ENCODE measurements around the gene APBB2. TPM values are rescaled to one million over a fixed set of nuclear protein-coding genes. Genes with fewer than 3 reads are reported as not detected.

APBB2 gene
- total RNA-seq (2022) (80.7 and 88.6 TPM in 2 replicates), Bru-seq, nascent RNA (percentile 93 among the genes with signal in this experiment), BruChase-seq, experiment 1, labeled RNA remaining after a 2-hour chase (percentile 87 among the genes with signal in this experiment), BruChase-seq, experiment 2, labeled RNA remaining after a 6-hour chase (percentile 83 among the genes with signal in this experiment)
- long read RNA-seq, full-length matches to known transcripts: 7 of 41 reads
- long read RNA-seq, partial matches to known transcripts: 8 of 41 reads
- long read RNA-seq, other reads (novel, unspliced or antisense): 26 of 41 reads

- Histone ChIP-seq H3K4me1 (peaks cover 27% of the 10 kb centered on the region), H3K4me3 (ENCODE audit: low read depth, low read length) (peak within 1 kb of the TSS; percentile 91), H3K9me3 (no peaks in the 10 kb centered on the region), H3K27me3 (replicated peaks; ENCODE audit: control insufficient read depth, insufficient read depth, low read length) (no peaks in the 10 kb centered on the region), H3K36me3 (ENCODE audit: control insufficient read depth, insufficient read depth, low read length) (no peaks in the 10 kb centered on the region)
- Mint-ChIP-seq H3K27ac (ENCODE audit: unreplicated experiment) (peak within 1 kb of the TSS; percentile 93), H3K36me3 (ENCODE audit: insufficient read depth, unreplicated experiment) (peaks cover 23% of the 10 kb centered on the region), H3K4me1 (ENCODE audit: low read depth, unreplicated experiment) (peaks cover 9% of the 10 kb centered on the region), H3K4me3 (ENCODE audit: unreplicated experiment) (peak within 1 kb of the TSS; percentile 99), H3K9me3 (ENCODE audit: unreplicated experiment) (no peaks in the 10 kb centered on the region), H3K27me3 (ENCODE audit: insufficient read depth, unreplicated experiment) (no peaks in the 10 kb centered on the region)
- CTCF ChIA-PET: interaction anchor here (0.6 to 1.5 kb wide), 35 partner anchors 27 to 1766 kb away, joined by 3 to 17 read pairs (median 4); partner anchors contain the start of gene UCHL1
- peak; percentile 82 to 94 for TF ChIP-seq CTCF (IDR thresholded peaks at IDR 0.05; ENCODE audit: insufficient read depth in 1 of 2, low read depth in 1 of 2, low read length in 1 of 2, severe bottlenecking in 1 of 2, unreplicated experiment in 1 of 2)
- peak; percentile 96 for DNase-seq
- BruUV-seq (replicated peaks): no TSS peak
- intact Hi-C loops (cut with micrococcal nuclease; ENCODE audit: unreplicated experiment): loop anchor here (1.0 to 10.0 kb wide), 4 partner anchors 137 to 469 kb away; partner anchors contain the start of gene NSUN7
- POLR2A ChIA-PET: interaction anchor here (0.6 to 1.0 kb wide), 4 partner anchors 43 to 283 kb away, joined by 3 to 5 read pairs (median 4); partner anchors contain the start of gene UCHL1
Observed at GRCh38 chr4:41214136-41214824, at the start of gene APBB2. APBB2 (minus strand) TSS chr4:41214542; CDS start chr4:41033254, 181,288 bp downstream.

- Mint-ChIP-seq H3K9me3 (ENCODE audit: unreplicated experiment) (no peaks in the 10 kb centered on the region), H3K27ac (ENCODE audit: unreplicated experiment) (no peak overlapping the region), H3K27me3 (ENCODE audit: insufficient read depth, unreplicated experiment) (no peaks in the 10 kb centered on the region), H3K36me3 (ENCODE audit: insufficient read depth, unreplicated experiment) (peaks cover 49% of the 10 kb centered on the region), H3K4me1 (ENCODE audit: low read depth, unreplicated experiment) (peaks cover 8% of the 10 kb centered on the region), H3K4me3 (ENCODE audit: unreplicated experiment) (no peak overlapping the region)
- BruUV-seq (replicated peaks): no TSS peak
- Histone ChIP-seq H3K4me1 (peaks cover 13% of the 10 kb centered on the region), H3K4me3 (ENCODE audit: low read depth, low read length) (no peak overlapping the region), H3K27me3 (replicated peaks; ENCODE audit: control insufficient read depth, insufficient read depth, low read length) (no peaks in the 10 kb centered on the region), H3K9me3 (no peaks in the 10 kb centered on the region), H3K36me3 (ENCODE audit: control insufficient read depth, insufficient read depth, low read length) (no peaks in the 10 kb centered on the region)
- no peak for DNase-seq
- POLR2A ChIA-PET: no interaction called here
- CTCF ChIA-PET: no interaction called here
- intact Hi-C loops (cut with micrococcal nuclease; ENCODE audit: unreplicated experiment): no loop called here
- no peak for TF ChIP-seq CTCF (IDR thresholded peaks at IDR 0.05; ENCODE audit: insufficient read depth in 1 of 2, low read depth in 1 of 2, low read length in 1 of 2, severe bottlenecking in 1 of 2, unreplicated experiment in 1 of 2)
Observed at GRCh38 chr4:41262198-41262597, 47.9 kb upstream of the APBB2 start.

- Mint-ChIP-seq H3K36me3 (ENCODE audit: insufficient read depth, unreplicated experiment) (peaks cover 49% of the 10 kb centered on the region), H3K9me3 (ENCODE audit: unreplicated experiment) (no peaks in the 10 kb centered on the region), H3K4me1 (ENCODE audit: low read depth, unreplicated experiment) (peaks cover 17% of the 10 kb centered on the region), H3K4me3 (ENCODE audit: unreplicated experiment) (no peak overlapping the region), H3K27ac (ENCODE audit: unreplicated experiment) (no peak overlapping the region), H3K27me3 (ENCODE audit: insufficient read depth, unreplicated experiment) (peaks cover 7% of the 10 kb centered on the region)
- BruUV-seq (replicated peaks): no TSS peak
- CTCF ChIA-PET: no interaction called here
- H3K36me3 ChIP-seq (ENCODE audit: control insufficient read depth, insufficient read depth, low read length): no peaks in the 10 kb centered on the region
- no peaks in the 10 kb centered on the region for H3K27me3 ChIP-seq (replicated peaks; ENCODE audit: control insufficient read depth, insufficient read depth, low read length)
- H3K4me1 ChIP-seq: peaks cover 13% of the 10 kb centered on the region
- TF ChIP-seq CTCF (IDR thresholded peaks at IDR 0.05; ENCODE audit: insufficient read depth in 1 of 2, low read depth in 1 of 2, low read length in 1 of 2, severe bottlenecking in 1 of 2, unreplicated experiment in 1 of 2): no peak
- H3K9me3 ChIP-seq: no peaks in the 10 kb centered on the region
- POLR2A ChIA-PET: no interaction called here
- H3K4me3 ChIP-seq (ENCODE audit: low read depth, low read length): no peak overlapping the region
- no peak for DNase-seq
- intact Hi-C loops (cut with micrococcal nuclease; ENCODE audit: unreplicated experiment): no loop called here
Observed at GRCh38 chr4:41260116-41260733, 45.9 kb upstream of the APBB2 start.

Measured in Caco-2 (cell line).